ENCODE data around the gene SULF2. TPM values are rescaled to one million over a fixed set of nuclear protein-coding genes. Genes with fewer than 3 reads are reported as not detected.

The SULF2 gene
- polyA plus RNA-seq, 1 donor from 2014 or later, result 1.7 TPM

DNA sequence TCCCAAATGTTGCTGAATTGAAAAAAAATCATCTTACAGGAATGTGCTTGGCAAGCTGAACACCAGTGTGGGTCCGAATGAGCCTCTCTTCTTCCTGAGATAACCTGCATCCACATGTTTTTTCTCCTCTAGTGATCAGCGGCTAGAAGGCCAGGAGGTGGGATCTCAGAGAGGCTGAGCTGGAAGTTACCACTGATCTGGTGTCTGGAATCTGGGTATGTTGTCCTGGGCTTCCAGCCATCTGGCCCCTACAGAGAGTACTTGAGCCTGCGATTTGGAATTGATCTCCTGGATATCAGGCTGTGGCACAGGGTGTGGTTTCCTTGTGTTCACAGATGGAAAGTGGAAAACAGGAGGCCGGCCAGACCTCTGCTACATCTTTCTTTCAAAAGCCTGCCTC is 35.9 kb downstream of the SULF2 start:
- no peaks in the 10 kb centered on the region for H3K9me3 Mint-ChIP-seq
- H3K36me3 Mint-ChIP-seq, result no peaks in the 10 kb centered on the region
- H3K27me3 Mint-ChIP-seq, result peaks cover 12% of the 10 kb centered on the region
- H3K4me1 Mint-ChIP-seq, result peaks cover 7 to 16% (median 12%) of the 10 kb centered on the region in 3 donors
- peak overlapping the region in 1 of 3 donors; percentile 9 for H3K27ac Mint-ChIP-seq
- peak overlapping the region in 1 of 4 donors; percentile 6 for H3K4me3 Mint-ChIP-seq

DNA sequence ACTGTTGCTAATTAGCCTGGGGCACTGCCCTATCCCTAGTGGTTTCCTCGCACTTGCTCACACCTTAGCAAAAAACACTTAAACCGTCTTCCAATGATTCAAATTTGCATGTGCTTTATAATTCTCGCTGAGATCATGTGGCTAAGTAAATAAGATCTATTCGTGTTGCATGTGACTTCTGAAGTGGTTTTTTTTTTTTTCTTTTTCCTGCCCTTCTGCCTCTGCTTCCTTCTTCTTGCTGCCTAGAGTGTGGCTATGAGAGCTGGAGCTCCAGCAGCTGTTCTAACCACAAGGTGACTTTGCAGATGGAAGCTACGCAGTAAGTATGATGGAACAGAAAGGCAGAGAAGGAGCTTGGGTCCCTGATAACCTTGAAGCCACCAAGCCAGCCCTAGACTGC is 36.5 kb downstream of the SULF2 start:
- Mint-ChIP-seq H3K36me3 (no peaks in the 10 kb centered on the region), H3K27ac (peak overlapping the region in 2 of 3 donors; percentile 2 to 9)

DNA sequence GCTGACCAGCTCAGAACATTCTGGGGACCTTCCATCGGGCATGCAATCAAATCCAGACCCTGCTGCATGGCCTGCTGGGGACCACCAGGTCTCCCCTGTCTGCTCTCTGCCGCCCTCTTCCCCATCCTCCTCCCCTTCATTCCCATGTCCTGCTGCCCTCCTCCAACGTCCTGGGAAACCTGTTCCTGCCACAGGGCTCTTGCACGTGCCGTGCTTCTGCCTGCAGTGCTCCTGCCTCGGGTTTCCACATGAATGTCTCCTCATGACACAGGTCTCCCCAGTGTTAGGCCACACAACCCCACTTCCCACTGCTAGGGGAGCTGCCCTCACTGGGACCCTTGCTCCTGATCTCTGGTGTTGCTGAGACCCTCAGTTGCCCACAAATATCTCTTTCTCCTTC is 37.2 kb downstream of the SULF2 start:
- peaks cover 12% of the 10 kb centered on the region for H3K27me3 Mint-ChIP-seq
- H3K9me3 Mint-ChIP-seq, result no peaks in the 10 kb centered on the region
- H3K4me3 Mint-ChIP-seq, result no peak overlapping the region
- H3K27ac Mint-ChIP-seq, result peak overlapping the region in 1 of 3 donors; percentile 33
- H3K4me1 Mint-ChIP-seq, result peaks cover 10 to 16% (median 12%) of the 10 kb centered on the region in 3 donors
- H3K36me3 Mint-ChIP-seq, result no peaks in the 10 kb centered on the region

More for the DNA sequence above, 36.5 kb downstream of the SULF2 start:
- Mint-ChIP-seq H3K4me3 (peak overlapping the region in 2 of 4 donors; percentile 48 to 53), H3K27me3 (peaks cover 12% of the 10 kb centered on the region), H3K9me3 (no peaks in the 10 kb centered on the region), H3K4me1 (peaks cover 9 to 16% (median 12%) of the 10 kb centered on the region in 3 donors)

DNA sequence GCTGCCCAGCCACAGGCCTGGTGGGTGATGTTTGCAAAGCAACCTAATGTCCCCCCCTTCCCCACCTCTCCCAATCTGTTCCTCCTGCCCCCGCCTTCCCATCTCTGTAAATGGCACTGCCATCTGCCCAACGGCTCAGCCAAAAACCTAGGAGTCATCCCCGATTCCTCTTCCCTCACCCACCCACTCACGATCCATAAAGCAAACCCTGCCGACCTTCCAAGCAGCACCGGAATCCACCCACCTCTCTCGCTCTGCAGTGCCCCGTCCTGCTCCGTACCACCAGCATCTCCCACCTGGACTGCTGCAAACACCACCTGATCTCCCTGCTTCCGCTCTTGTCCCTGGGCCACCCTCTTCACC is 37.6 kb downstream of the SULF2 start:
- Mint-ChIP-seq H3K4me3 (no peak overlapping the region), H3K27ac (peak overlapping the region in 1 of 3 donors; percentile 33), H3K9me3 (no peaks in the 10 kb centered on the region), H3K27me3 (peaks cover 12% of the 10 kb centered on the region), H3K4me1 (peaks cover 10 to 16% (median 12%) of the 10 kb centered on the region in 3 donors), H3K36me3 (no peaks in the 10 kb centered on the region)

- Mint-ChIP-seq H3K27me3 (peaks cover 18% of the 10 kb centered on the region), H3K27ac (no peak overlapping the region)
Measured at GRCh38 chr20:47744803-47745202, 40.5 kb downstream of the SULF2 start.

DNA sequence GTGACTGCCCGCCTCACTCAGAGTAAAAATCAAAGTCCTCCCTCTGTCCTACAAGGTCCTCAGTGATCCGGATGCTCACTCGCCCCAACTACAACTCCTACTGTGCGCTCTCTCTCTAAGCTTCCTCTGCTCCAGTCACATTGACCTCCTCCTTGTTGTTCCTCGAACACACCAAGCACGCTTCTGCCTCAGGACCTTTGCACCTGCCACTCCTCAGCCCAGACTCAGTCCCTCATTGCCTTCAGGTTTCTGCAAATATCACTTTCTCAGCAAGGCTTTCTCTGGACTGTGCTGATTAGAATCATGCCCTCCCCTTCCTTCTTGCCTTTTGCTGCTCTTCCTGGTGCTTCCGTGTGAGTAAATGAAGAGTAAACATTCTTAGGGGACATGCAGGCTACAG is 41.6 kb downstream of the SULF2 start:
- Mint-ChIP-seq H3K27me3 (peaks cover 16% of the 10 kb centered on the region), H3K4me1 (peaks cover 2 to 9% (median 7%) of the 10 kb centered on the region in 3 donors), H3K36me3 (no peaks in the 10 kb centered on the region), H3K4me3 (no peak overlapping the region), H3K27ac (no peak overlapping the region), H3K9me3 (peaks cover 0 to 2% (median 0%) of the 10 kb centered on the region in 3 donors)

More at GRCh38 chr20:47744803-47745202, 40.5 kb downstream of the SULF2 start:
- no peaks in the 10 kb centered on the region for H3K36me3 Mint-ChIP-seq
- peaks cover 0 to 2% (median 0%) of the 10 kb centered on the region in 3 donors for H3K9me3 Mint-ChIP-seq
- peaks cover 10 to 15% (median 12%) of the 10 kb centered on the region in 3 donors for H3K4me1 Mint-ChIP-seq
- H3K4me3 Mint-ChIP-seq, result no peak overlapping the region

- Mint-ChIP-seq H3K27me3 (peaks cover 7% of the 10 kb centered on the region), H3K27ac (no peak overlapping the region), H3K4me3 (no peak overlapping the region), H3K4me1 (peaks cover 0 to 5% (median under 1%) of the 10 kb centered on the region in 3 donors), H3K9me3 (peaks cover 0 to 2% (median 0%) of the 10 kb centered on the region in 3 donors), H3K36me3 (no peaks in the 10 kb centered on the region)
Measured at GRCh38 chr20:47741669-47742608, 43.3 kb downstream of the SULF2 start.

DNA sequence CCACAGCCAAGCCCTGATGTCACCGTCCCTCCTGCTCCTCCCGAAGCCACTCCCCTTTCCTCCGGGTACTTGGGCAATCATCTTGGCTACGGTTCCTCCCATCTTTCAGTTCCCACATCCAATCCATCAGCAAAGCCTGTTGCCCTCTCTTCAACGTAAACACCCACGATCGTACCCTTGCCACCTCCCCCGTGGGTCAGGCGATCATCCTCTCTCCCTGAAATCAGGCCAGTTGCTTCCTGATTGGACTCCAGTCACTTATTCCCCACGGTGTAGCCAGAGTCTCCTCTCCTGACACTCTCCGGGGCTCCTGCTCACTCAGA is 44.5 kb downstream of the SULF2 start:
- peaks cover 0 to 2% (median 0%) of the 10 kb centered on the region in 3 donors for H3K9me3 Mint-ChIP-seq
- H3K36me3 Mint-ChIP-seq, result no peaks in the 10 kb centered on the region
- H3K4me1 Mint-ChIP-seq, result peaks cover 0 to 5% (median 0%) of the 10 kb centered on the region in 3 donors
- H3K27ac Mint-ChIP-seq, result no peak overlapping the region
- peaks cover 7% of the 10 kb centered on the region for H3K27me3 Mint-ChIP-seq
- H3K4me3 Mint-ChIP-seq, result no peak overlapping the region

DNA sequence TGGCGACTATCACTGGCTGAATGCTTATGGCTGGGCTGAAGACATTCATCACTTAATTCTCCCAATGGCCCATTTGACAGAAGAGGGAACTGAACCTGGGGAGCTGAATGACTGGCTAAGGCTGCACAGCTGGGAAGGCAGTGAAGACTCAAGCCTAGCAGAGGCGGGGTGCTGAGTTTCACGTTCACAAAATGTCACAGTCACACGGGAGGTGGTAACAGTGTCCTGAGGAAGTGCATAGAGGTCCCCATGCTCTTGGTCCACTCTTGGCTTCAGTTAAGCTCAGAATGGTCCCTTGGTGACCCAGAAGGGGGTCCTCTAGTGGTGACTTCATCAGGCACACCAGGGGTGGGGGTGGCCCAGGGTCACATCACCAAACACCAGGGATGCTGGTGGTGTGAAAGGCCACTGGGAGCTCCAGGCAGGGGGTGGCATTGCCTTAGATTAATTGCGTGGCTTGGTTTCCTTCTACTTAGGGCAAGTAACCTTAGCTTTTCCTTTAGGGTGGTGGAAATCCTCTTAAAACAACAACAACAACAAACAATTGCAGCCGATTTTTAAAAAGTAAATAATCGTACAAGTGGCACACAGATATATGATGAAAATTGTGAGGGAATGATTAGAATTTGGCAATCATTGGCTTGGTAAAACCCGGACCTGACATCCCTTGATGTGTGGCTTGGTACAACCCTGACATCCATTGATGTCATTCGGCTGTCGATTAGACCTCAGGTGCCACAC is 45.0 kb downstream of the SULF2 start:
- Mint-ChIP-seq H3K4me3 (no peak overlapping the region), H3K27ac (peak overlapping the region in 1 of 3 donors; percentile 47), H3K4me1 (peaks cover 0 to 5% (median 0%) of the 10 kb centered on the region in 3 donors), H3K27me3 (peaks cover 7% of the 10 kb centered on the region), H3K36me3 (no peaks in the 10 kb centered on the region), H3K9me3 (peaks cover 0 to 2% (median 0%) of the 10 kb centered on the region in 3 donors)

GRCh38 chr20:47737923-47738322 is 47.4 kb downstream of the SULF2 start:
- no peak overlapping the region for H3K27ac Mint-ChIP-seq

DNA sequence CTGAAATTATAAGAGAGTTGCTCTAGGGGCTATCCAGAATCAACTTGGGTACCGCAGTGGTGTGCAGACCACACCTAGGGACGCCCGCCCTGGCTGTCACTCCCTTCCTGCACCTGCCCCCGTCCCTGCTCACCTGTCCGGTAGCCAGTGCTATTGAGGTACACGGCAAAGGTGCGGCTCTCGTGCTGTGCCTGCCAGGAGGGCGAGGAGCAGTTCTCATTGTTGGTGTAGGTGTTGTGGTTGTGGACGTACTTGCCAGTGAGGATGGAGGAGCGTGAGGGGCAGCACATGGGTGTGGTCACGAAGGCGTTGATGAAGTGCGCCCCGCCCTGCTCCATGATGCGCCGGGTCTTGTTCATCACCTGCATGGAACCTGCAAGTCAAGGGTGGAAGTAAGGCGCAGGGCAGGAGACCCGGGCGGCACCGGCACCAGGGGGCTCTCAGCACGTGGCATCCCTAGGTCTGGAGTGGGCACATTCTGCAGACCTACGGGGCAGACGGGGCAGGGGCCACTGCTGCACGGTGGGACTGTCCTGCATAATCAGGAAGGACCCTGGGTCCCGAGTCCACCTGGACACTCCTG is 48.6 kb downstream of the SULF2 start:
- Mint-ChIP-seq H3K27ac (no peak overlapping the region), H3K4me3 (no peak overlapping the region), H3K27me3 (peaks cover 7% of the 10 kb centered on the region)

More at GRCh38 chr20:47737923-47738322, 47.4 kb downstream of the SULF2 start:
- H3K4me3 Mint-ChIP-seq, result no peak overlapping the region
- peaks cover 0 to 2% (median 0%) of the 10 kb centered on the region in 3 donors for H3K4me1 Mint-ChIP-seq
- H3K36me3 Mint-ChIP-seq, result no peaks in the 10 kb centered on the region
- H3K27me3 Mint-ChIP-seq, result peaks cover 7% of the 10 kb centered on the region
- peaks cover 0 to 2% (median 1%) of the 10 kb centered on the region in 3 donors for H3K9me3 Mint-ChIP-seq

GRCh38 chr20:47735412-47736400 is 49.6 kb downstream of the SULF2 start:
- H3K9me3 Mint-ChIP-seq, result peaks cover 0 to 1% (median 0%) of the 10 kb centered on the region in 3 donors
- H3K27me3 Mint-ChIP-seq, result peaks cover 5% of the 10 kb centered on the region
- no peak overlapping the region for H3K27ac Mint-ChIP-seq
- no peak overlapping the region for H3K4me3 Mint-ChIP-seq
- H3K4me1 Mint-ChIP-seq, result peaks cover 0 to 2% (median 0%) of the 10 kb centered on the region in 3 donors
- H3K36me3 Mint-ChIP-seq, result no peaks in the 10 kb centered on the region

More for the DNA sequence above, 48.6 kb downstream of the SULF2 start:
- H3K9me3 Mint-ChIP-seq, result peaks cover 0 to 2% (median 1%) of the 10 kb centered on the region in 3 donors
- H3K36me3 Mint-ChIP-seq, result no peaks in the 10 kb centered on the region
- H3K4me1 Mint-ChIP-seq, result peaks cover 0 to 2% (median 0%) of the 10 kb centered on the region in 3 donors

DNA sequence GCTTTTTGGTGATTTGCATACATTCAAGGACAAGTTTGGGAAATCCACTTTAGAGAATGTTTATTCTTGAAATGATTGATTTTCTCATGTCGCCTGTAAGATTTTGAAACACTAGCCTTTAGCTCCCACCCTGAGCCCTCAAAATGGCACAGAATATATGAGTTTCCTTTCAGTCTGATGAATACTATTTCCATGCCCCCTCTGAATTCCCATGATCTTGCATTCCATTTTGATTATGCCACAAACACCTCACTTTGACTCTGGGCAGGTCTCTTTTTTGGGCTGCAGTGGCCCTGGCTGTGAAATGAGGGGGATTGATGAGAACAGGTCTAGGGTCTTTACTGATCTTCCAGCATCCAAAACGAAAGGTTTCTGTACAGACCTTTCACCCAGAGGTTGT is 50.4 kb downstream of the SULF2 start:
- Mint-ChIP-seq H3K4me3 (no peak overlapping the region), H3K4me1 (peaks cover 0 to 2% (median 0%) of the 10 kb centered on the region in 3 donors), H3K27ac (no peak overlapping the region), H3K27me3 (no peaks in the 10 kb centered on the region), H3K9me3 (peaks cover 0 to 1% (median 0%) of the 10 kb centered on the region in 3 donors), H3K36me3 (no peaks in the 10 kb centered on the region)

DNA sequence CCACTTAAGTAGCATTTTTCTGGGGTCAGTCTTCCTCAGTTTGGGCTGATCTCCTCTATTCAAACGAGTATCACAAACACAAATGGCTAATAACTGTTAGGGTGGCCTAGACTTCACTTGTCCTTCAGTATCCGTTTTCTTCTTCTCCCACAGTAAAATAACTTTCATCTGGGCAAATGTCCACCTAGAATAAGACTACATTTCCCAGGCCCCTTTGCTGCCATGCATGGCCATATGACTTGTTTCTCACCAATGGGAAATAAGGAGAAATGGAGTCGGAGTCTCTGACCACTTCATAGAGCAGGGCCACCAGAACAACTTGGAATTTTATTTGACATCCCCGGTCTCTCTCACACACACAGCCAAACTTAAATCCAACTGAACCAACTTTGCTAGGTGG is 51.4 kb downstream of the SULF2 start:
- H3K9me3 Mint-ChIP-seq, result peaks cover 0 to 1% (median 0%) of the 10 kb centered on the region in 3 donors
- no peaks in the 10 kb centered on the region for H3K36me3 Mint-ChIP-seq
- H3K4me1 Mint-ChIP-seq, result peaks cover 0 to 6% (median 2%) of the 10 kb centered on the region in 3 donors

More for the DNA sequence above, 51.4 kb downstream of the SULF2 start:
- H3K27ac Mint-ChIP-seq, result peak overlapping the region in 1 of 3 donors; percentile 7
- no peak overlapping the region for H3K4me3 Mint-ChIP-seq
- H3K27me3 Mint-ChIP-seq, result no peaks in the 10 kb centered on the region
